H1 (cell line): Measurements from ENCODE around the gene PRKAR1B. TPM values are rescaled to one million over a fixed set of nuclear protein-coding genes. Genes with fewer than 3 reads are reported as not detected.

Experiments used
- CEBPB ChIP-seq: IDR thresholded peaks from 2 replicates; pipeline ENCODE4 v1.6.1; 2012; ENCODE audit warnings: low read depth, low read length
- CHD1 ChIP-seq: IDR thresholded peaks from 2 replicates; pipeline ENCODE4 v1.6.1; 2012; ENCODE audit warnings: low read depth, low read length, improper control_type of control experiment
- JUN ChIP-seq: IDR thresholded peaks from 2 replicates; pipeline ENCODE4 v1.6.1; 2011; ENCODE audit warnings: low read depth, mild to moderate bottlenecking, improper control_type of control experiment, low read length
- KDM5A ChIP-seq: fragments of 200-600 bp; IDR thresholded peaks from 2 replicates; pipeline ENCODE4 v1.7.1; 2012; ENCODE audit warnings: mild to moderate bottlenecking, low read length, inconsistent platforms, mixed read lengths
- NANOG ChIP-seq: IDR thresholded peaks from 2 replicates; pipeline ENCODE4 v1.6.1; 2011; ENCODE audit warnings: low read length, low read depth, mild to moderate bottlenecking, inconsistent platforms; ENCODE audit not compliant: insufficient read depth, poor library complexity, severe bottlenecking
- RXRA ChIP-seq: IDR thresholded peaks from 2 replicates; pipeline ENCODE4 v1.6.1; 2011; ENCODE audit warnings: low read depth, mild to moderate bottlenecking, low read length, moderate library complexity; ENCODE audit not compliant: insufficient read depth
- TBP ChIP-seq: IDR thresholded peaks from 2 replicates; pipeline ENCODE4 v1.6.1; 2011; ENCODE audit warnings: low read depth, low read length, improper control_type of control experiment
- YY1 ChIP-seq: IDR thresholded peaks from 2 replicates; pipeline ENCODE4 v1.6.1; 2011; ENCODE audit warnings: low read depth, mild to moderate bottlenecking, low read length
- polyA plus RNA-seq, 7 experiments: library from polyadenylated mRNA; depleted of rRNA in 3 of 7; stranded (reverse) in 5 of 7; unstranded in 2 of 7; fragments of >200 nt in 5 of 7; fragments of 200-250 nt in 2 of 7; gene quantifications; 1 replicate in 5 of 7; 2 replicates in 1 of 7; 4 replicates in 1 of 7; pipeline versions ENCODE4 v1.2.1 to v1.2.3, GENCODE V29; 2011 to 2013; ENCODE audit warnings: missing spikeins in 2 of 7, mixed read lengths in 2 of 7
- total RNA-seq: library from RNA; stranded (reverse); fragmentation: NEBNext Ultra II Directional; extraction: Animal tissue kit (Norgen Biotek cat#: 25700); gene quantifications from 2 replicates; pipeline ENCODE4 v1.2.1, GENCODE V29; 2021
- TF ChIP-seq, protein P1 (sequence below): fragments of 300-600 bp; sonication (generic); IDR thresholded peaks from 2 replicates; pipeline ENCODE4 v1.7.1; 2012; ENCODE audit warnings: low read length, moderate library complexity, mild to moderate bottlenecking, inconsistent platforms; ENCODE audit not compliant: insufficient replicate concordance
- TF ChIP-seq, protein P2 (sequence below): IDR thresholded peaks from 2 replicates; pipeline ENCODE4 v1.6.1; 2011; ENCODE audit warnings: low read length, improper control_type of control experiment

Gene PRKAR1B
- total and polyA plus RNA-seq, 2 of the 8 experiments (the other 6 are each of a cell fraction or from before 2014, with no cell fraction given): 12.3 to 55.7 TPM

DNA sequence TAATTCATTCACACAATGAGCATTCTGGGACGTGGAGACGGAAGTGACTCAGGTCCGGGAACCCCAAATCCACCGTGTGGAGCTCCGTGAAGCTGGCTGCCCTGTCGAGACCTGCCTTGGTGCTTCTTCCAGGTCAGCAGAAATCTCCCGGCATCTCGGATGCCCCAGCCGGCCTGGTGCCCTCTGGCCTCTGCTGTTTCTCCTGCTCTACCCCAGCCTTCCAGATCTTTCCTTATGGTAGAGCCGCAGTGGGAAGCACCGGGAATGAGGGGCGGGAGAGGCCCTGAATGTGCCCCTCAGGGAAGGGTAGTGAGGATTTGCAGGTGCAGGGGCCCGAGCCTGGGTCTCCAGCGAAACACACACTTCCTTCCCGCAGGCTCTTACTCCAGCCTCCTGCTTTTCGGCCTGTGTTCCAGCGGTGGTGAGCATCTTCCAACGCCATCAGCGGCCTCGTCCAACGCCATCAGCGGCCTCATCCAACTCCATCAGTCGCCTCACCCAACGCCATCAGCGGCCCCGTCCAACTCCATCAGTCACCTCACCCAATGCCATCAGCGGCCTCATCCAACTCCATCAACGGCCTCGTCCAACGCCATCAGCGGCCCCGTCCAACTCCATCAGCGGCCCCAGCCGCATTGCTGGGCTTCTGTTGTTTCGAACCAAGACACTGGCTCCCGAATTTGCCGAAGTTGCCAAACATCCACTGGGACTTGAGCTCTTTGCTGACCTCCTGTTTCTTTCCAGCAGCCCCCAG lies 150.4 kb downstream of the PRKAR1B start (continued):
- TF ChIP-seq, protein P1, sequence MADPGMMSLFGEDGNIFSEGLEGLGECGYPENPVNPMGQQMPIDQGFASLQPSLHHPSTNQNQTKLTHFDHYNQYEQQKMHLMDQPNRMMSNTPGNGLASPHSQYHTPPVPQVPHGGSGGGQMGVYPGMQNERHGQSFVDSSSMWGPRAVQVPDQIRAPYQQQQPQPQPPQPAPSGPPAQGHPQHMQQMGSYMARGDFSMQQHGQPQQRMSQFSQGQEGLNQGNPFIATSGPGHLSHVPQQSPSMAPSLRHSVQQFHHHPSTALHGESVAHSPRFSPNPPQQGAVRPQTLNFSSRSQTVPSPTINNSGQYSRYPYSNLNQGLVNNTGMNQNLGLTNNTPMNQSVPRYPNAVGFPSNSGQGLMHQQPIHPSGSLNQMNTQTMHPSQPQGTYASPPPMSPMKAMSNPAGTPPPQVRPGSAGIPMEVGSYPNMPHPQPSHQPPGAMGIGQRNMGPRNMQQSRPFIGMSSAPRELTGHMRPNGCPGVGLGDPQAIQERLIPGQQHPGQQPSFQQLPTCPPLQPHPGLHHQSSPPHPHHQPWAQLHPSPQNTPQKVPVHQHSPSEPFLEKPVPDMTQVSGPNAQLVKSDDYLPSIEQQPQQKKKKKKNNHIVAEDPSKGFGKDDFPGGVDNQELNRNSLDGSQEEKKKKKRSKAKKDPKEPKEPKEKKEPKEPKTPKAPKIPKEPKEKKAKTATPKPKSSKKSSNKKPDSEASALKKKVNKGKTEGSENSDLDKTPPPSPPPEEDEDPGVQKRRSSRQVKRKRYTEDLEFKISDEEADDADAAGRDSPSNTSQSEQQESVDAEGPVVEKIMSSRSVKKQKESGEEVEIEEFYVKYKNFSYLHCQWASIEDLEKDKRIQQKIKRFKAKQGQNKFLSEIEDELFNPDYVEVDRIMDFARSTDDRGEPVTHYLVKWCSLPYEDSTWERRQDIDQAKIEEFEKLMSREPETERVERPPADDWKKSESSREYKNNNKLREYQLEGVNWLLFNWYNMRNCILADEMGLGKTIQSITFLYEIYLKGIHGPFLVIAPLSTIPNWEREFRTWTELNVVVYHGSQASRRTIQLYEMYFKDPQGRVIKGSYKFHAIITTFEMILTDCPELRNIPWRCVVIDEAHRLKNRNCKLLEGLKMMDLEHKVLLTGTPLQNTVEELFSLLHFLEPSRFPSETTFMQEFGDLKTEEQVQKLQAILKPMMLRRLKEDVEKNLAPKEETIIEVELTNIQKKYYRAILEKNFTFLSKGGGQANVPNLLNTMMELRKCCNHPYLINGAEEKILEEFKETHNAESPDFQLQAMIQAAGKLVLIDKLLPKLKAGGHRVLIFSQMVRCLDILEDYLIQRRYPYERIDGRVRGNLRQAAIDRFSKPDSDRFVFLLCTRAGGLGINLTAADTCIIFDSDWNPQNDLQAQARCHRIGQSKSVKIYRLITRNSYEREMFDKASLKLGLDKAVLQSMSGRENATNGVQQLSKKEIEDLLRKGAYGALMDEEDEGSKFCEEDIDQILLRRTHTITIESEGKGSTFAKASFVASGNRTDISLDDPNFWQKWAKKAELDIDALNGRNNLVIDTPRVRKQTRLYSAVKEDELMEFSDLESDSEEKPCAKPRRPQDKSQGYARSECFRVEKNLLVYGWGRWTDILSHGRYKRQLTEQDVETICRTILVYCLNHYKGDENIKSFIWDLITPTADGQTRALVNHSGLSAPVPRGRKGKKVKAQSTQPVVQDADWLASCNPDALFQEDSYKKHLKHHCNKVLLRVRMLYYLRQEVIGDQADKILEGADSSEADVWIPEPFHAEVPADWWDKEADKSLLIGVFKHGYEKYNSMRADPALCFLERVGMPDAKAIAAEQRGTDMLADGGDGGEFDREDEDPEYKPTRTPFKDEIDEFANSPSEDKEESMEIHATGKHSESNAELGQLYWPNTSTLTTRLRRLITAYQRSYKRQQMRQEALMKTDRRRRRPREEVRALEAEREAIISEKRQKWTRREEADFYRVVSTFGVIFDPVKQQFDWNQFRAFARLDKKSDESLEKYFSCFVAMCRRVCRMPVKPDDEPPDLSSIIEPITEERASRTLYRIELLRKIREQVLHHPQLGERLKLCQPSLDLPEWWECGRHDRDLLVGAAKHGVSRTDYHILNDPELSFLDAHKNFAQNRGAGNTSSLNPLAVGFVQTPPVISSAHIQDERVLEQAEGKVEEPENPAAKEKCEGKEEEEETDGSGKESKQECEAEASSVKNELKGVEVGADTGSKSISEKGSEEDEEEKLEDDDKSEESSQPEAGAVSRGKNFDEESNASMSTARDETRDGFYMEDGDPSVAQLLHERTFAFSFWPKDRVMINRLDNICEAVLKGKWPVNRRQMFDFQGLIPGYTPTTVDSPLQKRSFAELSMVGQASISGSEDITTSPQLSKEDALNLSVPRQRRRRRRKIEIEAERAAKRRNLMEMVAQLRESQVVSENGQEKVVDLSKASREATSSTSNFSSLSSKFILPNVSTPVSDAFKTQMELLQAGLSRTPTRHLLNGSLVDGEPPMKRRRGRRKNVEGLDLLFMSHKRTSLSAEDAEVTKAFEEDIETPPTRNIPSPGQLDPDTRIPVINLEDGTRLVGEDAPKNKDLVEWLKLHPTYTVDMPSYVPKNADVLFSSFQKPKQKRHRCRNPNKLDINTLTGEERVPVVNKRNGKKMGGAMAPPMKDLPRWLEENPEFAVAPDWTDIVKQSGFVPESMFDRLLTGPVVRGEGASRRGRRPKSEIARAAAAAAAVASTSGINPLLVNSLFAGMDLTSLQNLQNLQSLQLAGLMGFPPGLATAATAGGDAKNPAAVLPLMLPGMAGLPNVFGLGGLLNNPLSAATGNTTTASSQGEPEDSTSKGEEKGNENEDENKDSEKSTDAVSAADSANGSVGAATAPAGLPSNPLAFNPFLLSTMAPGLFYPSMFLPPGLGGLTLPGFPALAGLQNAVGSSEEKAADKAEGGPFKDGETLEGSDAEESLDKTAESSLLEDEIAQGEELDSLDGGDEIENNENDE: no peak
- TF ChIP-seq JUN: no peak
- TF ChIP-seq RXRA: no peak
- no peak for TF ChIP-seq CEBPB
- TF ChIP-seq, protein P2, sequence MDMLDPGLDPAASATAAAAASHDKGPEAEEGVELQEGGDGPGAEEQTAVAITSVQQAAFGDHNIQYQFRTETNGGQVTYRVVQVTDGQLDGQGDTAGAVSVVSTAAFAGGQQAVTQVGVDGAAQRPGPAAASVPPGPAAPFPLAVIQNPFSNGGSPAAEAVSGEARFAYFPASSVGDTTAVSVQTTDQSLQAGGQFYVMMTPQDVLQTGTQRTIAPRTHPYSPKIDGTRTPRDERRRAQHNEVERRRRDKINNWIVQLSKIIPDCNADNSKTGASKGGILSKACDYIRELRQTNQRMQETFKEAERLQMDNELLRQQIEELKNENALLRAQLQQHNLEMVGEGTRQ: no peak
- TF ChIP-seq TBP: no peak
- TF ChIP-seq CHD1: no peak
- no peak for TF ChIP-seq KDM5A
- no peak for TF ChIP-seq YY1
- no peak for TF ChIP-seq NANOG
